Left lung (tissue), 10 donors: Measurements from ENCODE around the gene PLOD3. TPM values are rescaled to one million over a fixed set of nuclear protein-coding genes. Genes with fewer than 3 reads are reported as not detected.

Source experiments
- ATAC-seq: fragments of 200-7000 bp; cut with Tn5 transposase; one replicate; pipeline ENCODE4 v1.9.1; 2020; ENCODE audit warnings: moderate library complexity
- DNase-seq, 4 donors: peaks; one replicate each; pipeline ENCODE4 v3.0.0-alpha.2; 2013 to 2020
- H3K27ac ChIP-seq, 2 donors: fragments of 200-600 bp; sonication (generic) in 1 of 2; one replicate each; pipeline versions ENCODE4 v1.5.0 to v1.8.0; 2020 to 2021
- H3K27me3 ChIP-seq, 2 donors: fragments of 200-600 bp; sonication (generic) in 1 of 2; one replicate each; pipeline versions ENCODE4 v1.5.0 to v1.8.0; 2020 to 2021
- H3K36me3 ChIP-seq, 2 donors: fragments of 200-600 bp; sonication (generic) in 1 of 2; one replicate each; pipeline versions ENCODE4 v1.5.0 to v1.8.0; 2020 to 2021
- H3K4me1 ChIP-seq, 2 donors: fragments of 200-600 bp; one replicate each; pipeline ENCODE4 v1.8.0; 2021
- H3K4me3 ChIP-seq, 2 donors: fragments of 200-600 bp; sonication (generic) in 1 of 2; one replicate each; pipeline versions ENCODE4 v1.5.0 to v1.8.0; 2020 to 2021; ENCODE audit warnings: mild to moderate bottlenecking in 1 of 2
- H3K9me3 ChIP-seq, 2 donors: fragments of 200-600 bp; sonication (generic) in 1 of 2; one replicate each; pipeline versions ENCODE4 v1.5.0 to v1.8.0; 2020 to 2021
- CTCF ChIP-seq, 2 donors: fragments of 200-600 bp; sonication (generic) in 1 of 2; IDR thresholded peaks; one replicate each; pipeline versions ENCODE4 v1.5.0 to v1.8.0; 2021; ENCODE audit warnings: antibody characterized with exemption in 2 of 2
- intact Hi-C, 2 donors: fragments of 100-400 bp; cut with DNase I; formaldehyde crosslinking; loops; one replicate each; pipeline versions ENCODE4 v1.11.2 to v1.14.2; 2022
- polyA plus RNA-seq, 6 donors: library from polyadenylated mRNA; unstranded; fragments of 120-200 nt; gene quantifications; one replicate each; pipeline ENCODE4 v1.2.1, GENCODE V29; 2013; ENCODE audit not compliant: insufficient read length in 6 of 6
- total RNA-seq, 2 donors: library from RNA; stranded (reverse); fragmentation: NEBNext Ultra II Directional; extraction: Animal tissue kit (Norgen Biotek cat#: 25700); gene quantifications; one replicate each; pipeline ENCODE4 v1.2.1, GENCODE V29; 2021
- donor health status: DM: no; HTN: yes; CAD: no.
- donor health status: DM: no; HTN: no; CAD: no.

The PLOD3 gene
- total and polyA plus RNA-seq, 8 donors = 60.9 to 120 (median 66.2) TPM

- H3K9me3 ChIP-seq = no peaks in the 10 kb centered on the region
- no peak overlapping the region for H3K27ac ChIP-seq
- peak overlapping the region in 1 of 2 donors; percentile 13 for H3K4me3 ChIP-seq
- ATAC-seq (no peak), DNase-seq (no peak)
- no peak for TF ChIP-seq CTCF (IDR thresholded peaks at IDR 0.05)
- H3K4me1 ChIP-seq = peaks cover 14 to 56% of the 10 kb centered on the region in 2 donors
- H3K36me3 ChIP-seq = peaks cover 0 to 3% of the 10 kb centered on the region in 2 donors
- intact Hi-C loops = no loop called here
- peaks cover 81 to 100% of the 10 kb centered on the region in 2 donors for H3K27me3 ChIP-seq
Measured at GRCh38 chr7:101165958-101166647, 51.3 kb downstream of the PLOD3 start.

- Histone ChIP-seq H3K4me3 (peak within 1 kb of the TSS in 1 of 2 donors; percentile 13), H3K27me3 (peaks cover 73 to 96% of the 10 kb centered on the region in 2 donors), H3K27ac (no peak within 1 kb of the TSS), H3K4me1 (peaks cover 14 to 56% of the 10 kb centered on the region in 2 donors), H3K9me3 (no peaks in the 10 kb centered on the region), H3K36me3 (peaks cover 0 to 11% of the 10 kb centered on the region in 2 donors)
- intact Hi-C loops = no loop called here
- TF ChIP-seq CTCF (IDR thresholded peaks at IDR 0.05) = no peak
- ATAC-seq = peak; percentile 93
- DNase-seq = peak; percentile 79 to 98 (median 93)
Measured at GRCh38 chr7:101165075-101165957, 52.1 kb downstream of the PLOD3 start, which contains the start of gene VGF. TSS of gene VGF (minus strand) at chr7:101165569. CDS start at chr7:101164843, 726 bp downstream.

GRCh38 chr7:101164071-101164840 lies 53.1 kb downstream of the PLOD3 start:
- H3K36me3 ChIP-seq = peaks cover 0 to 19% of the 10 kb centered on the region in 2 donors
- H3K27me3 ChIP-seq = peaks cover 64 to 86% of the 10 kb centered on the region in 2 donors
- H3K9me3 ChIP-seq = no peaks in the 10 kb centered on the region
- peaks cover 14 to 45% of the 10 kb centered on the region in 2 donors for H3K4me1 ChIP-seq
- peak overlapping the region in 1 of 2 donors; percentile 33 for H3K4me3 ChIP-seq
- TF ChIP-seq CTCF (IDR thresholded peaks at IDR 0.05) = no peak
- intact Hi-C loops = no loop called here
- ATAC-seq (peak; percentile 41), DNase-seq (peak in 1 of 4 donors; percentile 63)
- H3K27ac ChIP-seq = no peak overlapping the region

GRCh38 chr7:101163279-101164070 lies 53.9 kb downstream of the PLOD3 start:
- Histone ChIP-seq H3K27ac (no peak overlapping the region), H3K9me3 (no peaks in the 10 kb centered on the region), H3K36me3 (peaks cover 0 to 27% of the 10 kb centered on the region in 2 donors), H3K4me1 (peaks cover 14 to 43% of the 10 kb centered on the region in 2 donors), H3K4me3 (peak overlapping the region; percentile 15 to 33), H3K27me3 (peaks cover 57 to 78% of the 10 kb centered on the region in 2 donors)
- ATAC-seq (no peak), DNase-seq (peak in 1 of 4 donors; percentile 84)
- no peak for TF ChIP-seq CTCF (IDR thresholded peaks at IDR 0.05)
- intact Hi-C loops = no loop called here
